KMS-11 (cell line): ENCODE results near the gene CLEC3B.

Source experiments
- H2AFZ ChIP-seq: fragments of 200-600 bp; sonication (generic); 2 replicates; pipeline ENCODE4 v1.6.1; 2016; ENCODE audit warnings: antibody characterized with exemption, mixed run types, low read depth
- H3K27ac ChIP-seq: fragments of 200-600 bp; sonication (generic); 2 replicates; pipeline ENCODE4 v1.6.1; 2016; ENCODE audit warnings: mild to moderate bottlenecking, mixed run types
- H3K27me3 ChIP-seq: fragments of 200-600 bp; sonication (generic); 2 replicates; pipeline ENCODE4 v1.6.1; 2017; ENCODE audit warnings: mild to moderate bottlenecking, low read depth, mixed run types, moderate library complexity; ENCODE audit not compliant: insufficient read depth
- H3K36me3 ChIP-seq: fragments of 200-600 bp; sonication (generic); 2 replicates; pipeline ENCODE4 v1.6.1; 2017; ENCODE audit warnings: mild to moderate bottlenecking, mixed run types; ENCODE audit not compliant: insufficient read depth
- H3K4me1 ChIP-seq: fragments of 200-600 bp; sonication (generic); 2 replicates; pipeline ENCODE4 v1.6.1; 2016; ENCODE audit warnings: mild to moderate bottlenecking, low read depth, mixed run types; ENCODE audit not compliant: poor library complexity, severe bottlenecking
- H3K4me2 ChIP-seq: fragments of 200-600 bp; sonication (generic); 2 replicates; pipeline ENCODE4 v1.7.0; 2016; ENCODE audit warnings: mild to moderate bottlenecking, mixed run types
- H3K4me3 ChIP-seq: fragments of 200-600 bp; sonication (generic); IDR thresholded peaks from 2 replicates; pipeline ENCODE4 v1.6.1; 2017; ENCODE audit warnings: low read depth, low read length, mixed read lengths; ENCODE audit not compliant: insufficient read depth
- H3K79me2 ChIP-seq: fragments of 200-600 bp; sonication (generic); 2 replicates; pipeline ENCODE4 v1.6.1; 2016; ENCODE audit warnings: low read depth, mixed run types; ENCODE audit not compliant: insufficient read depth
- H3K9ac ChIP-seq: fragments of 200-600 bp; sonication (generic); 2 replicates; pipeline ENCODE4 v1.6.1; 2016; ENCODE audit warnings: mild to moderate bottlenecking, mixed run types
- H4K20me1 ChIP-seq: fragments of 200-600 bp; sonication (generic); 2 replicates; pipeline ENCODE4 v1.6.1; 2016; ENCODE audit warnings: mild to moderate bottlenecking, mixed run types; ENCODE audit not compliant: insufficient read depth
- TF ChIP-seq, protein P1 (sequence below): fragments of 200-600 bp; sonication (generic); conservative IDR thresholded peaks from 2 replicates; pipeline ENCODE4 v1.6.1; 2017; ENCODE audit warnings: low read depth, mild to moderate bottlenecking, antibody characterized with exemption, low read length, moderate library complexity, mixed read lengths

Gene CLEC3B

DNA sequence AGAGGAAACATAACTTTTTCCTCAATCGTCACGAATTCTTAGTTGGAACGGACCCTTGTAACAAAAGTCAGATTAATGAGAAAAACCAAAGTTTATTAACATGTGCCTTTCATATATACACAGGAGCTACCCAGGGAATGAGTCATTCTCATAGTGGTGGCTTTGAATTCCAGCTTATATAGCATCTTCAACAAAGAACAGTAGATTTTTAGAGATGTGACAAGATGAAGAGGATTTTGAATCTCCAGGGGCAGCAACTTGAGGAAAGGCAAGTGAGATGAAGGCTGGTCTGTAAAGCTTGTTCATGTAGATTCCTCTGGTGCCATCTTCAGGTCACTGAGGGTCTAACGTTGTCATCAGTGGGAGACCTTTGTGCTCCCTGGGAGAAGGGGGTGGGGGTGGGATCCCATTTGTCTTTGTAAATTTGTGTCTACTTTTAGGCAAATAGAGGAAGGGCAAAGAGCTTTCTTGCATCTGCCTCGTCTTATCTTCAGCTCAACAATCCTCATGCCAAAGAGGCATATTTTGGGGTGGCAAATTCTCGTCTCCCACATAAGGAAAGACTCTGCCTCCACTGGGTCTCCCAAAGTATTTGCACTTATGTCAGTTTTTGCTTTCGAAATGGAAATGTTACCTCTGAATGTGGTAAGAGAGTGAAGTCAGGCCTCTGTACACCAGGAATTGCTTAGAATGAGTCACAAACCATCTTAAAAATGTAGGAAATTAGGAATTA, 29.5 kb downstream of the CLEC3B start:
- H3K27ac ChIP-seq, result no peak overlapping the region
- H3K79me2 ChIP-seq, result no peaks in the 10 kb centered on the region
- H2AFZ ChIP-seq, result no peak overlapping the region
- no peak overlapping the region for H3K4me3 ChIP-seq
- no peaks in the 10 kb centered on the region for H3K27me3 ChIP-seq
- no peaks in the 10 kb centered on the region for H4K20me1 ChIP-seq
- TF ChIP-seq, protein P1, sequence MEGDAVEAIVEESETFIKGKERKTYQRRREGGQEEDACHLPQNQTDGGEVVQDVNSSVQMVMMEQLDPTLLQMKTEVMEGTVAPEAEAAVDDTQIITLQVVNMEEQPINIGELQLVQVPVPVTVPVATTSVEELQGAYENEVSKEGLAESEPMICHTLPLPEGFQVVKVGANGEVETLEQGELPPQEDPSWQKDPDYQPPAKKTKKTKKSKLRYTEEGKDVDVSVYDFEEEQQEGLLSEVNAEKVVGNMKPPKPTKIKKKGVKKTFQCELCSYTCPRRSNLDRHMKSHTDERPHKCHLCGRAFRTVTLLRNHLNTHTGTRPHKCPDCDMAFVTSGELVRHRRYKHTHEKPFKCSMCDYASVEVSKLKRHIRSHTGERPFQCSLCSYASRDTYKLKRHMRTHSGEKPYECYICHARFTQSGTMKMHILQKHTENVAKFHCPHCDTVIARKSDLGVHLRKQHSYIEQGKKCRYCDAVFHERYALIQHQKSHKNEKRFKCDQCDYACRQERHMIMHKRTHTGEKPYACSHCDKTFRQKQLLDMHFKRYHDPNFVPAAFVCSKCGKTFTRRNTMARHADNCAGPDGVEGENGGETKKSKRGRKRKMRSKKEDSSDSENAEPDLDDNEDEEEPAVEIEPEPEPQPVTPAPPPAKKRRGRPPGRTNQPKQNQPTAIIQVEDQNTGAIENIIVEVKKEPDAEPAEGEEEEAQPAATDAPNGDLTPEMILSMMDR, result peak; percentile 22; the same call in 1 of the 2 replicates
- H3K9ac ChIP-seq, result no peak overlapping the region
- no peak overlapping the region for H3K4me2 ChIP-seq
- no peaks in the 10 kb centered on the region for H3K36me3 ChIP-seq
- no peaks in the 10 kb centered on the region for H3K4me1 ChIP-seq

DNA sequence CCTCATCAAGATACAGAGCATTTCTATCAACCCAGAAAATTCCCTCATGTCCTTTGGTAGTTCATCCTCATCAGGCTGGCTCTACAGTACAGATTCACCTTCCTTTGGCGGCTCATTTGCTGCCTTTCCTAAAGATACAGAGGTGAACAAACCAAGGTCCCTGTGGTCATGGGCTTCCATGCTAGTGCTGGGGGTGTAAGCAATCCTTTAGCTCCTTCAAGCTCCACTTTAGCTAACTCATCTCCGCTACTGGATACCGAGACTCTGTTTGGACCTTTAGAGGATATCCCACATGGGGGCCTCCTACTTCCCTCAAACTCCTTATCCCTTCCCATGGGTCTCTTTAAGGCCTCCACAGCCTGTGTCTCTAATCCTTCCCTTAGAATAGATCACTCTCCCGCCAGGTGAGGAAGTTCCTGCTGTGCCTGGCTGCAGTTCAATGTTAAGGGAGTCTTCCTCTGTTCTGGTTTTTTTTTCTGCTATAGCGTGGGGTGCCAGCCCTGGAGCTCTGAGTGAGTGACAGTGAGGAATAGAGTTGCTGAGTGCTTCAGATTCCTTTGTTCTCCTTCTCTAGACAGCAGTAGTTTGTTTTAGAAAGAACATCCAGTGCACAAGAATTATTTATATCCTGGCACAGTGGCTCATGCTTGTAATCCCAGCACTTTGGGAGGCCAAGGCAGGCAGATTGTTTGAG, 30.7 kb downstream of the CLEC3B start:
- Histone ChIP-seq H3K79me2 (no peaks in the 10 kb centered on the region), H3K4me1 (no peaks in the 10 kb centered on the region), H3K27ac (no peak overlapping the region), H4K20me1 (no peaks in the 10 kb centered on the region), H3K4me3 (no peak overlapping the region), H3K4me2 (no peak overlapping the region), H3K36me3 (no peaks in the 10 kb centered on the region), H3K27me3 (no peaks in the 10 kb centered on the region), H2AFZ (no peak overlapping the region), H3K9ac (no peak overlapping the region)
- TF ChIP-seq, protein P1, result no peak

DNA sequence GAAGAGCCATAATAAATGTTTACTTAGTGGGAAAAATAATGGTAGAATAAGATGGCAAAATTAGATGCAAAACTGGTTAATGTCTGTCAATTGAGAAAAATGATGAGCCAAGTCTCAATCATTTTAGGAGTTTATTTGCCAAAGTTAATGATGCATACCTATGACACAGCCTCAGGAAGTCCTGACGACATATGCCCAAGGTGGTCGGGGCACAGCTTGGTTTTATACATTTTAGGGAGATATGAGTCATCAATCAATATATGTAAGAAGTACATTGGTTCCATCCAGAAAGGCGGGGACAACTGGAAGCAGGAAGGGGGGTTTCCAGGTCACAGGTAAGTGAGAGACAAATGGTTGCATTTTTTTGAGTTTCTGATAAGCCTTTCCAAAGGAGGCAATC, 31.5 kb downstream of the CLEC3B start:
- Histone ChIP-seq H3K36me3 (no peaks in the 10 kb centered on the region), H3K4me3 (no peak overlapping the region), H3K9ac (no peak overlapping the region), H3K79me2 (no peaks in the 10 kb centered on the region), H3K27ac (no peak overlapping the region), H2AFZ (no peak overlapping the region), H4K20me1 (no peaks in the 10 kb centered on the region), H3K4me1 (no peaks in the 10 kb centered on the region), H3K27me3 (no peaks in the 10 kb centered on the region), H3K4me2 (no peak overlapping the region)
- TF ChIP-seq, protein P1, result no peak

DNA sequence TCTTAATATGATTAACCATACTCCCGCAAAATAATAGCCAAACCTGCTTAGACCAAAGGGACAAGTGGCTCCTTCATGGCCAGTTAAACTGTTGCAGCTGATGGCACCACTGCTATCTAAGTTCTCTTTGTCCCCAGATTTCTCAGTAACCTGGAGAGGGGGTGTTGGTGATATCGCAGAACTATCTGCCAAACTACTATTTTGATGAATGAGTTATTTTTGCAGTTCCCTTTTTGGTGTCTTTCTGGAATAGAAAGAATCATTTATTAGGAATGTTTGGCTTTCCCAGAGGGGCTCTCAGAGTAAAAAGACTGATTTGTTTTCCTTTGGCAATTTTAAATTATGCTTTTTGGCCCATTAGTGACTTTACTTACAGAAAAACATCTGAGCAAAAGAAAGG, 33.0 kb downstream of the CLEC3B start:
- H3K27ac ChIP-seq, result no peak overlapping the region
- H2AFZ ChIP-seq, result no peak overlapping the region
- no peaks in the 10 kb centered on the region for H3K27me3 ChIP-seq
- no peaks in the 10 kb centered on the region for H3K4me1 ChIP-seq
- H3K4me3 ChIP-seq, result no peak overlapping the region
- H4K20me1 ChIP-seq, result no peaks in the 10 kb centered on the region
- H3K4me2 ChIP-seq, result no peak overlapping the region
- TF ChIP-seq, protein P1, result no peak
- H3K79me2 ChIP-seq, result no peaks in the 10 kb centered on the region
- H3K36me3 ChIP-seq, result no peaks in the 10 kb centered on the region
- no peak overlapping the region for H3K9ac ChIP-seq
